Measurements from ENCODE around the gene SORCS2.

Gene SORCS2

DNA sequence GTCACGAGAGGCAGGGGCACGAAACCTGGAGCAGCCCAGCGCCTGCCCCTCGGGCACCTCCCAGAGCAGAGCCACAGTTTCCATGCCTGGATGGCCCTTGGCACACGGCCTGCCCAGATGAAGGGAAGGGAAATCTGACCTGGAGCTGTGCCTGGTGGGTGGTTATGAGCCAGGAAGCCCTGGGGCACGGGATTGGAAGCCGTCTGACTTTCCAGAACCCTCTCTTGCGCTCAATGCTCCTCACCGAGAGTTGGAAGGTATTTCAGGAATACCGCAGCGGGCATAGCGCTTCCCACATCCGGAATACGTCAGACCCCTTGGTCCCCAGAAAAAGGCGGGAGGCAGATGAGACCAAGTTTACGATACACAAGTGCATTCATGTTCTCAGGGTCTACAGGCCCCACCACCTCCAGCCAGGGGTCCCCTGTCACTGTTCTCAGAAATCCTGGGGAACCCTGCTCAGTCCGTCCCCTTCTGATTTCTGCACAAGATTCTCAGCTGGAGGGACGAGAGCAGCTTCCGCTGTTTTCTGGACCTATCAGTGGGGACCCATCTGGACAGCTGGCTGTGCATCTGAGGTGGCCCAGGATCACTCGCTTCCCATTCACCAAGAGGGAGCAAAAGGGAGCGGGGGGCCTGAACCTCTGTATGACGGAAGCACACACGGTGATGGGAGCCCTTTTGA lies 574.5 kb downstream of the SORCS2 start:
- TF ChIP-seq, protein P1, sequence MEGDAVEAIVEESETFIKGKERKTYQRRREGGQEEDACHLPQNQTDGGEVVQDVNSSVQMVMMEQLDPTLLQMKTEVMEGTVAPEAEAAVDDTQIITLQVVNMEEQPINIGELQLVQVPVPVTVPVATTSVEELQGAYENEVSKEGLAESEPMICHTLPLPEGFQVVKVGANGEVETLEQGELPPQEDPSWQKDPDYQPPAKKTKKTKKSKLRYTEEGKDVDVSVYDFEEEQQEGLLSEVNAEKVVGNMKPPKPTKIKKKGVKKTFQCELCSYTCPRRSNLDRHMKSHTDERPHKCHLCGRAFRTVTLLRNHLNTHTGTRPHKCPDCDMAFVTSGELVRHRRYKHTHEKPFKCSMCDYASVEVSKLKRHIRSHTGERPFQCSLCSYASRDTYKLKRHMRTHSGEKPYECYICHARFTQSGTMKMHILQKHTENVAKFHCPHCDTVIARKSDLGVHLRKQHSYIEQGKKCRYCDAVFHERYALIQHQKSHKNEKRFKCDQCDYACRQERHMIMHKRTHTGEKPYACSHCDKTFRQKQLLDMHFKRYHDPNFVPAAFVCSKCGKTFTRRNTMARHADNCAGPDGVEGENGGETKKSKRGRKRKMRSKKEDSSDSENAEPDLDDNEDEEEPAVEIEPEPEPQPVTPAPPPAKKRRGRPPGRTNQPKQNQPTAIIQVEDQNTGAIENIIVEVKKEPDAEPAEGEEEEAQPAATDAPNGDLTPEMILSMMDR (IDR thresholded peaks at IDR 0.05; ENCODE audit: control insufficient read depth, insufficient read depth, low read depth, low read length, missing control alignments) = no peak

DNA sequence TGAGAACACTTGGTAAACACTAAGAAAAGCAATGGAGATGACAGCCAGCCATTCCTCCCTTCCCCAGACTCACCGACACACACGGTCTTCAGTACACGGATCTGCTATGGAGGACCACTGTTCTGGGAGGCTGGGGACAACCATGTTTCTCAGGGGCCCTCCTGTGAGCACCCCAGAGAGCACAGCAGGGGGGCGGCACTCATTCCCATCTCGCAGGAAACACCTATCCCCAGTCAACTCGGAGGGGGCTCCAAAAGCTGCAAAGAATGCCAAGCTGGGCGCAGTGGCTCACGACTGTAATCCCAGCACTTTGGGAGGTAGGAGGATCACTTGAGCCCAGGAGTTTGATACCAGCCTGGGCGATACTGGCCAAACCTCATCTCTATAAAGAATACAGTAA lies 575.2 kb downstream of the SORCS2 start:
- no peak for DNase-seq (ENCODE audit: low read depth)
- TF ChIP-seq, protein P1 (IDR thresholded peaks at IDR 0.05; ENCODE audit: control insufficient read depth, insufficient read depth, low read depth, low read length, missing control alignments) = no peak
- H3K4me3 ChIP-seq (ENCODE audit: control insufficient read depth, low read depth, low read length) = no peak overlapping the region

More for the DNA sequence above, 574.5 kb downstream of the SORCS2 start:
- DNase-seq (ENCODE audit: low read depth) = no peak
- no peak overlapping the region for H3K4me3 ChIP-seq (ENCODE audit: control insufficient read depth, low read depth, low read length)

DNA sequence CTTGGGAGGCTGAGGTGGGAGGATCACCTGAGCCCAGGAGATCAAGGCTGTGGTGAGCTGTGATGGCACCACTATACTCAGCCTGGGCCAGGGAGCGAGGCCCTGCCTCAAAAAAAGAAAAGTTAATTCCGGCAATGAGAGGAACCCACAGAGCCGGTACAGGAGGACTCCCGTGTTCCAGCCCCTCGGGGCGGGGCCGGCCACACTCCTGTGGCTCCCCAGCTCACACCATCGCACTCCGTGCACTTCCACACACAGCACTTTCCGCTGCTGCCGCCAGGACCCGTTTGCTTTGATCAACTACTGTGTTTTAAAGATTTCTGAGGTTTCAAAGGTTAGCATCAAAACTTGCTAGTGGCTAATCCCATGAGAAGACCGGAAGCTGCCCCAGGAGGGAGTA lies 575.6 kb downstream of the SORCS2 start:
- TF ChIP-seq, protein P1 (IDR thresholded peaks at IDR 0.05; ENCODE audit: control insufficient read depth, insufficient read depth, low read depth, low read length, missing control alignments) = no peak
- DNase-seq (ENCODE audit: low read depth) = no peak
- no peak overlapping the region for H3K4me3 ChIP-seq (ENCODE audit: control insufficient read depth, low read depth, low read length)

DNA sequence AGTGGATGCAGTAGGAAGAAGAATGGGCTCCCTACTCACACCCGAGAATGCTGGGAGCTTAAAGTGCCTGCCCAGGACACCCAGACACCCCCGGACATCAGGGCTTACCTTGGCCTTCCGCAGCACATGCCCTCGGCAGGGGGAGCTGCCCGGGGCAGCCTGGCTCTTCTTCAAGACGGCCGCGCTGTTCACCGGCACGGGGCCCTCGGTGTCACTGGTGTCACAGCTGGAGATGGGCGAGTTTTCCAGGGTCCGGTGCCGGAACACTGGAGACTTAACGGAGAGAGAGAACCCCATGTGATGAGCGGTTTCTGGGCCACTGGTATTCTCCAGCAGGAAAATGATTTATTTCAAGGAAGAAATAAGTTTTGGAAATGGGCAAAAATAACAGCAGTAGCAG lies 576.4 kb downstream of the SORCS2 start:
- DNase-seq (ENCODE audit: low read depth) = no peak
- H3K4me3 ChIP-seq (ENCODE audit: control insufficient read depth, low read depth, low read length) = no peak overlapping the region
- TF ChIP-seq, protein P1 (IDR thresholded peaks at IDR 0.05; ENCODE audit: control insufficient read depth, insufficient read depth, low read depth, low read length, missing control alignments) = no peak

DNA sequence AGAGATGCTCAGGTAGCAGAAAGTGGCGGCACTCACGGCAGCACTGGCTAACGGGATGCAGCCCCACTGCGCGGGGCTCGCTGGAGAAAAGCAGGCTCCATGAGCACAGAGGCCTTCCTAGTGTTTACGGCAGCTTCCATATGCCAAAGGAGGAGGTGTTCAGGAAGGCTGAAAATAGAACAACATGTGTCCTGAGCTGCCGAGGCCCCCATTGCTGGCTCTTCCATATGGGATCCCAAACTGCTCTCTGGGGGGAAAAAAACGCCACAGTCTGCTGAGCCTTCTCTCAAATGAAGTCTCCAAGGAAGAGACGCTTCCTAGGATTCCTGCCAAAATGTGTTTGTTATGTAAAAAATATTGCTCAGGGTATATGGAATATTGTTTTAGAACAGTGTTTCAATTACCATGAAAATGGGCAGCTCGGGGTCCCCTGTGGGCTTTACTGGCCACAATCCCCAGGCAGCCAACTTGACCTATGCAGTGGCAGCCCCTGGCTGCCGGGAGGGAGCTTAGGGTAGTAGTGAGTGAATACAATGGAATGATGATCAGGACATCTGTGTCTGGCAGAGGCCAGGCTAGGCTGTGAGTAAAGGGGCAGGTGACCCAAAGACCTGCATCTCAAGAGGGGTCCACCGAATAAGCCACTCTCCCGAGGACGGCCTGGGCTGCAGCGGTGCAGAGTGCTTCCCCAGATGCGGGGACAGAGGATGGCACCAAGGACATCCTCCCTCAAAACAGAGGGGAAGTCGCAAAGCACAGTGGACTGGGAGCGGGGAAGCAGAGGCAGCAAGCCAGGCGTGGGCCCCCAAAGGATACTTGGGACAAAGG lies 577.3 kb downstream of the SORCS2 start:
- no peak for DNase-seq (ENCODE audit: low read depth)
- H3K4me3 ChIP-seq (ENCODE audit: control insufficient read depth, low read depth, low read length) = no peak overlapping the region
- TF ChIP-seq, protein P1 (IDR thresholded peaks at IDR 0.05; ENCODE audit: control insufficient read depth, insufficient read depth, low read depth, low read length, missing control alignments) = no peak

DNA sequence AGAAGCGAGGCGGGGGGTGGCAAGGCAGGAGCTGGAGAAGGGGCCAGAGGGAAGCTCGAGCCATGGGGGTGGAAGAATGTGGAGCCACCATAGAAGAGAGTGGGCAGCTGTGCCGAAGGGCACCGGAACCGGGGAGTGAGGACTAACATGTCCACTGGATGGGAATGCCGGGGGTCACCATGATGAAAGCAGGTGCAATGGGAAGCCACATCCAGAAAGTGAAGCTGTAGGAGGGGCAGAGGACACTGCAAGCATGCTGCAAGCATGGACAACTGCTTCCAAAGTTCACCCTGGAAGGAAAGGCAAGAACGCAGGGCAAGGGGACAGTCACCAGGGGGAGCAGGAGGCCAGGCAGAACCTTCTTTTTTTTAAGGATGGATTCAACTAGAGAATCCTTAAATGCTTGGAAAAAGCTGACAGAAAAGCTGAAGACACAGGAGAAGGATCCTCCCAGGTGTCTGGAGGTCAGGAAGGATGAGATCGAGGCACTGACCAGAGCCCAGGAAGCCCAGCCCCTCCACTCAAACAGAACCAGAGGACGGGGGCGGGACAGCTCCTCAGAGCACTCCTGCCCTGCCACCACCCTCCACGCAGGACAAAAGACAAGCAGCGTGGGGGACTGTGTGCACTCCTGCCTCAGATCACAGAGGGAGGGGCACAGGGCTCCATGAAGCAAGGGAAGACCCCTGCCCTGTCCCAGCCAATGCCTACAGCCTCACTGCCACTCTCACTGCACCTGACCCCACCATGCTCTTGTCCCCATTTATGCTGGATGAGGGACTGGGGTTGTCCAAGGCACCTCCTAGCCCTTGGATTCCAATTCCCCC lies 578.1 kb downstream of the SORCS2 start:
- no peak overlapping the region for H3K4me3 ChIP-seq (ENCODE audit: control insufficient read depth, low read depth, low read length)
- TF ChIP-seq, protein P1 (IDR thresholded peaks at IDR 0.05; ENCODE audit: control insufficient read depth, insufficient read depth, low read depth, low read length, missing control alignments) = peak; percentile 61
- no peak for DNase-seq (ENCODE audit: low read depth)
